Measurements from ENCODE around the gene CD8B. TPM values are rescaled to one million over a fixed set of nuclear protein-coding genes. Genes with fewer than 3 reads are reported as not detected.

The CD8B gene
- total RNA-seq, 1 donor from 2014 or later: not detected

- TF ChIP-seq CTCF (conservative IDR thresholded peaks at IDR 0.05): no peak
- Mint-ChIP-seq H3K27me3 (ENCODE audit: low read depth) (no peaks in the 10 kb centered on the region), H3K36me3 (ENCODE audit: low read depth) (no peaks in the 10 kb centered on the region), H3K4me1 (peaks cover 13% of the 10 kb centered on the region), H3K9me3 (no peaks in the 10 kb centered on the region), H3K4me3 (no peak overlapping the region), H3K27ac (ENCODE audit: unreplicated experiment) (no peak overlapping the region)
- no peak for DNase-seq (ENCODE audit: low read depth, low spot score)
Measured at GRCh38 chr2:86832334-86833096, 29.2 kb downstream of the CD8B start.

GRCh38 chr2:86831537-86831936 lies 30.1 kb downstream of the CD8B start:
- peaks cover 8% of the 10 kb centered on the region for H3K4me1 Mint-ChIP-seq
- H3K36me3 Mint-ChIP-seq (ENCODE audit: low read depth): no peaks in the 10 kb centered on the region
- peak overlapping the region; percentile 16 for H3K27ac Mint-ChIP-seq (ENCODE audit: unreplicated experiment)
- H3K27me3 Mint-ChIP-seq (ENCODE audit: low read depth): no peaks in the 10 kb centered on the region
- H3K9me3 Mint-ChIP-seq: no peaks in the 10 kb centered on the region
- H3K4me3 Mint-ChIP-seq: no peak overlapping the region
- no peak for TF ChIP-seq CTCF (conservative IDR thresholded peaks at IDR 0.05)
- DNase-seq (ENCODE audit: low read depth, low spot score): no peak

- no peak overlapping the region for H3K27ac Mint-ChIP-seq (ENCODE audit: unreplicated experiment)
- no peaks in the 10 kb centered on the region for H3K36me3 Mint-ChIP-seq (ENCODE audit: low read depth)
- no peak for TF ChIP-seq CTCF (conservative IDR thresholded peaks at IDR 0.05)
Measured at GRCh38 chr2:86826951-86827350, 34.7 kb downstream of the CD8B start.

GRCh38 chr2:86825693-86826381 lies 35.8 kb downstream of the CD8B start:
- Mint-ChIP-seq H3K4me1 (peaks cover 23% of the 10 kb centered on the region), H3K27ac (ENCODE audit: unreplicated experiment) (no peak overlapping the region), H3K9me3 (peaks cover 5% of the 10 kb centered on the region), H3K27me3 (ENCODE audit: low read depth) (no peaks in the 10 kb centered on the region), H3K36me3 (ENCODE audit: low read depth) (no peaks in the 10 kb centered on the region), H3K4me3 (no peak overlapping the region)
- no peak for TF ChIP-seq CTCF (conservative IDR thresholded peaks at IDR 0.05)
- DNase-seq (ENCODE audit: low read depth, low spot score): no peak

More at GRCh38 chr2:86826951-86827350, 34.7 kb downstream of the CD8B start:
- no peak for DNase-seq (ENCODE audit: low read depth, low spot score)
- no peaks in the 10 kb centered on the region for H3K27me3 Mint-ChIP-seq (ENCODE audit: low read depth)
- no peak overlapping the region for H3K4me3 Mint-ChIP-seq
- peaks cover 30% of the 10 kb centered on the region for H3K4me1 Mint-ChIP-seq
- peaks cover 2% of the 10 kb centered on the region for H3K9me3 Mint-ChIP-seq

- no peak for TF ChIP-seq CTCF (conservative IDR thresholded peaks at IDR 0.05)
- Mint-ChIP-seq H3K27ac (ENCODE audit: unreplicated experiment) (no peak overlapping the region), H3K9me3 (peaks cover 5% of the 10 kb centered on the region), H3K4me3 (no peak overlapping the region), H3K27me3 (ENCODE audit: low read depth) (no peaks in the 10 kb centered on the region), H3K4me1 (peaks cover 23% of the 10 kb centered on the region), H3K36me3 (ENCODE audit: low read depth) (no peaks in the 10 kb centered on the region)
- no peak for DNase-seq (ENCODE audit: low read depth, low spot score)
Measured at GRCh38 chr2:86825036-86825692, 36.5 kb downstream of the CD8B start.
